CD14-positive monocyte (primary cell): Measurements from ENCODE around the gene ST7. TPM values are rescaled to one million over a fixed set of nuclear protein-coding genes. Genes with fewer than 3 reads are reported as not detected.
A peak's percentile ranks its signal among the peaks of the same experiment; 100 is the strongest.

Experiments
- DNase-seq, 3 donors: peaks; one replicate each; pipeline ENCODE4 v3.0.0-alpha.2; 2011 to 2022
- H2AFZ ChIP-seq: 2 replicates; pipeline ENCODE4 v1.6.0; 2012; ENCODE audit warnings: mild to moderate bottlenecking, low read depth, low read length, inconsistent platforms; ENCODE audit not compliant: insufficient read depth, poor library complexity, severe bottlenecking
- H3K27ac ChIP-seq, 2 donors: 1 replicate in 1 of 2; 2 replicates in 1 of 2; pipeline ENCODE4 v1.5.1; 2012 to 2013; ENCODE audit warnings: low read length in 2 of 2, control low read depth in 1 of 2, inconsistent platforms in 1 of 2, low read depth in 1 of 2, mild to moderate bottlenecking in 1 of 2
- H3K27me3 ChIP-seq, 2 donors: one replicate each; pipeline versions ENCODE4 v1.6.0 to v1.6.1; 2011 to 2013; ENCODE audit warnings: low read length in 2 of 2; ENCODE audit not compliant: control insufficient read depth in 2 of 2, insufficient read depth in 2 of 2
- H3K36me3 ChIP-seq, 2 donors: replicated peaks in 1 of 2; 1 replicate in 1 of 2; 2 replicates in 1 of 2; pipeline versions ENCODE4 v1.5.1 to v1.6.1; 2012 to 2013; ENCODE audit warnings: low read length in 2 of 2, control low read depth in 1 of 2, inconsistent platforms in 1 of 2, mild to moderate bottlenecking in 1 of 2; ENCODE audit not compliant: insufficient read depth in 2 of 2, control insufficient read depth in 1 of 2
- H3K4me1 ChIP-seq, 2 donors: 1 replicate in 1 of 2; 2 replicates in 1 of 2; pipeline versions ENCODE4 v1.5.1 to v1.6.1; 2012 to 2013; ENCODE audit warnings: low read length in 2 of 2, control low read depth in 1 of 2, inconsistent platforms in 1 of 2, mild to moderate bottlenecking in 1 of 2, moderate library complexity in 1 of 2; ENCODE audit not compliant: insufficient read depth in 2 of 2, control insufficient read depth in 1 of 2
- H3K4me2 ChIP-seq: replicated peaks from 2 replicates; pipeline ENCODE3; 2012; ENCODE audit warnings: low read length, moderate library complexity, mild to moderate bottlenecking; ENCODE audit not compliant: poor library complexity, severe bottlenecking; ENCODE audit errors: extremely low read depth
- H3K4me3 ChIP-seq, 3 experiments: fragments of 200-600 bp in 1 of 3; sonication (generic) in 1 of 3; replicated peaks in 1 of 3; 1 replicate in 2 of 3; 2 replicates in 1 of 3; pipeline ENCODE4 v1.5.1; 2011 to 2013; ENCODE audit warnings: low read length in 3 of 3, mild to moderate bottlenecking in 3 of 3, control low read depth in 2 of 3, low read depth in 2 of 3, inconsistent platforms in 1 of 3, moderate library complexity in 1 of 3
- H3K79me2 ChIP-seq: 2 replicates; pipeline ENCODE4 v1.6.0; 2012; ENCODE audit warnings: mild to moderate bottlenecking, control low read depth, inconsistent platforms, low read length, moderate library complexity; ENCODE audit not compliant: insufficient read depth
- H3K9ac ChIP-seq: 2 replicates; pipeline ENCODE4 v1.6.0; 2017; ENCODE audit warnings: low read length, mild to moderate bottlenecking; ENCODE audit not compliant: insufficient read depth, poor library complexity, severe bottlenecking
- H3K9me3 ChIP-seq, 2 donors: replicated peaks in 1 of 2; 1 replicate in 1 of 2; 2 replicates in 1 of 2; pipeline versions ENCODE4 v1.5.1 to v1.6.1; 2012 to 2013; ENCODE audit warnings: low read length in 2 of 2, control low read depth in 1 of 2; ENCODE audit not compliant: control insufficient read depth in 1 of 2, insufficient read depth in 1 of 2
- H4K20me1 ChIP-seq: 2 replicates; pipeline ENCODE4 v1.6.0; 2012; ENCODE audit warnings: mild to moderate bottlenecking, low read length, control low read depth, moderate library complexity; ENCODE audit not compliant: insufficient read depth
- H3K27ac Mint-ChIP-seq, 7 donors: one replicate each; pipeline ENCODE4 v1.8.0; 2020; ENCODE audit warnings: mild to moderate bottlenecking in 7 of 7, mixed read lengths in 7 of 7, moderate library complexity in 6 of 7, inconsistent platforms in 2 of 7
- H3K27me3 Mint-ChIP-seq, 3 donors: one replicate each; pipeline ENCODE4 v1.8.0; 2021 to 2022; ENCODE audit warnings: low read depth in 3 of 3, mild to moderate bottlenecking in 3 of 3, mixed read lengths in 3 of 3, moderate library complexity in 3 of 3, inconsistent platforms in 1 of 3
- H3K36me3 Mint-ChIP-seq, 2 donors: one replicate each; pipeline ENCODE4 v1.8.0; 2020; ENCODE audit warnings: mixed read lengths in 2 of 2, inconsistent platforms in 1 of 2, mild to moderate bottlenecking in 1 of 2
- H3K4me1 Mint-ChIP-seq: one replicate; pipeline ENCODE4 v1.8.0; 2020; ENCODE audit warnings: mild to moderate bottlenecking, mixed read lengths
- H3K4me3 Mint-ChIP-seq, 2 donors: one replicate each; pipeline ENCODE4 v1.8.0; 2020; ENCODE audit warnings: mild to moderate bottlenecking in 2 of 2, mixed read lengths in 2 of 2, moderate library complexity in 1 of 2
- H3K9me3 Mint-ChIP-seq, 7 donors: one replicate each; pipeline ENCODE4 v1.8.0; 2020 to 2022; ENCODE audit warnings: mixed read lengths in 7 of 7, mild to moderate bottlenecking in 6 of 7, moderate library complexity in 6 of 7, inconsistent platforms in 2 of 7
- CTCF ChIP-seq: fragments of 200-600 bp; IDR thresholded peaks from one replicate; pipeline ENCODE4 v1.8.0; 2022; ENCODE audit warnings: antibody characterized with exemption, mild to moderate bottlenecking
- WGBS: methylation state at CpG from one replicate; pipeline ENCODE4 v1.1.5; 2013; ENCODE audit warnings: missing lambda C conversion rate; ENCODE audit not compliant: insufficient coverage; 5-methylcytosine and 5-hydroxymethylcytosine counted together
- intact Hi-C, 2 donors: fragments of 100-400 bp; cut with micrococcal nuclease; formaldehyde crosslinking; loops; one replicate each; pipeline versions ENCODE4 v1.15.0 to v1.15.1; 2023
- polyA plus RNA-seq, 3 donors: library from polyadenylated mRNA; depleted of rRNA in 1 of 3; unstranded in 2 of 3; stranded (reverse) in 1 of 3; fragments of 300-500 nt in 2 of 3; fragments of >200 nt in 1 of 3; fragmentation: Illumina TruSeq in 2 of 3; gene quantifications; 1 replicate in 2 of 3; 2 replicates in 1 of 3; pipeline ENCODE4 v1.2.3, GENCODE V29; 2012 to 2021

Gene ST7
- polyA plus RNA-seq, 3 donors = 3.6 to 5.5 (median 4.1) TPM

GRCh38 chr7:117117172-117117571, 163.9 kb downstream of the ST7 start:
- no peaks in the 10 kb centered on the region for H3K36me3 ChIP-seq
- Mint-ChIP-seq H3K4me3 (no peak overlapping the region), H3K4me1 (no peaks in the 10 kb centered on the region), H3K36me3 (peaks cover 7 to 8% of the 10 kb centered on the region in 2 donors), H3K9me3 (no peaks in the 10 kb centered on the region), H3K27me3 (peaks cover 0 to 4% (median 0%) of the 10 kb centered on the region in 3 donors), H3K27ac (no peak overlapping the region)
- no peaks in the 10 kb centered on the region for H3K9me3 ChIP-seq
- H4K20me1 ChIP-seq = no peaks in the 10 kb centered on the region
- H2AFZ ChIP-seq = no peak overlapping the region
- H3K4me1 ChIP-seq = no peaks in the 10 kb centered on the region
- no peak overlapping the region for H3K4me3 ChIP-seq
- intact Hi-C loops = loop anchor here (5.0 to 10.0 kb wide), 3 partner anchors 122 to 185 kb away; no protein-coding TSS in a partner anchor
- no peak overlapping the region for H3K9ac ChIP-seq
- H3K27ac ChIP-seq = no peak overlapping the region
- H3K4me2 ChIP-seq = no peak overlapping the region
- H3K79me2 ChIP-seq = no peaks in the 10 kb centered on the region
- DNase-seq = no peak
- TF ChIP-seq CTCF = no peak
- WGBS = 100% methylated on average over 2 of the region's 2 CpGs
- H3K27me3 ChIP-seq = no peaks in the 10 kb centered on the region

DNA sequence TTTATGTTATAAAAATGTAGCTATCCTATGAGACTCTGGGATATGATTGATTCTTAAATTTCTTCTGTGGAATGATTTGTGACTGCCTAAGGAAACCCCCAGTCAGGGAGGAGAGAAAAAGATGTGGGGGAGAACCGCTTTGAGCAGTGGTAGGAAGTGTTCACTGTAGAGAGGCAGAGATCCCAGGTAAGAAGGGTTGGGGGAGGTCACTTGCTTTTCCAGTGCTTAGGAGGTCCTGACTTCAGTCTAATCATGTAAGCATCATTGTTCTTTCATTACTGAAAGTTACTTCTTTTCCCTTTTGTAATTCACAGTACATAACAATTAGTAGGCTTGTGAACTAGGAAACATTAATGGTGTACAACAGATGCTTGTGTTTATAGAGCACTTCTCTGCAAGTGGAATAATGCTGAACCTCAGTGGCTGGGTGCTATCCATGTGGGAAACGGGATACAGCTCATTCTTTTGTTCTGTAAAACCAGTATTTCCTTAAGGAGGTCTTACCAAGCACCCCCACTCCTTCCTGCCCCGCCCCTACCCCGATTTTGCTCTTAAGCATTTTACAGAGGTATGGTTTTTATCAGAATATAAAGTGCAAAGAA, 165.4 kb downstream of the ST7 start:
- H2AFZ ChIP-seq = no peak overlapping the region
- no peak for TF ChIP-seq CTCF
- H3K27me3 Mint-ChIP-seq = peaks cover 0 to 2% (median 0%) of the 10 kb centered on the region in 3 donors

More for the DNA sequence above, 165.4 kb downstream of the ST7 start:
- H3K27ac Mint-ChIP-seq = peak overlapping the region in 1 of 7 donors; percentile 13
- H3K4me1 Mint-ChIP-seq = no peaks in the 10 kb centered on the region
- H3K9me3 Mint-ChIP-seq = no peaks in the 10 kb centered on the region
- H4K20me1 ChIP-seq = no peaks in the 10 kb centered on the region
- peaks cover 7 to 8% of the 10 kb centered on the region in 2 donors for H3K36me3 Mint-ChIP-seq
- H3K9me3 ChIP-seq = no peaks in the 10 kb centered on the region
- H3K9ac ChIP-seq = no peak overlapping the region
- intact Hi-C loops = loop anchor here (2.0 to 10.0 kb wide), 4 partner anchors 124 to 188 kb away; no protein-coding TSS in a partner anchor
- H3K4me1 ChIP-seq = no peaks in the 10 kb centered on the region
- H3K4me2 ChIP-seq = no peak overlapping the region
- no peaks in the 10 kb centered on the region for H3K36me3 ChIP-seq
- no peak overlapping the region for H3K4me3 ChIP-seq
- no peaks in the 10 kb centered on the region for H3K27me3 ChIP-seq
- 100% methylated on average over 1 of the region's 4 CpGs for WGBS
- no peak overlapping the region for H3K4me3 Mint-ChIP-seq
- DNase-seq = no peak
- H3K79me2 ChIP-seq = no peaks in the 10 kb centered on the region
- H3K27ac ChIP-seq = no peak overlapping the region
